Inflammatory macrophage treated with lipopolysaccharide for 4 hours (primary cell): ENCODE measurements around the gene MAD1L1.

Source experiments
- DNase-seq: peaks from one replicate; pipeline ENCODE4 v3.0.0-alpha.2; 2020

The MAD1L1 gene

GRCh38 chr7:2099048-2099957 lies 133.4 kb downstream of the MAD1L1 start:
- no peak for DNase-seq

GRCh38 chr7:2098496-2098895 lies 134.2 kb downstream of the MAD1L1 start:
- no peak for DNase-seq

GRCh38 chr7:2098056-2098455 lies 134.7 kb downstream of the MAD1L1 start:
- no peak for DNase-seq

- no peak for DNase-seq
Observed at GRCh38 chr7:2097492-2097891, 135.3 kb downstream of the MAD1L1 start.

- DNase-seq, result peak; percentile 18
Observed at GRCh38 chr7:2096692-2097387, 135.9 kb downstream of the MAD1L1 start.

GRCh38 chr7:2095436-2095835 lies 137.3 kb downstream of the MAD1L1 start:
- no peak for DNase-seq

GRCh38 chr7:2094454-2095045 lies 138.2 kb downstream of the MAD1L1 start:
- peak; percentile 50 for DNase-seq

- no peak for DNase-seq
Observed at GRCh38 chr7:2093843-2094220, 138.9 kb downstream of the MAD1L1 start.

GRCh38 chr7:2093215-2093842 lies 139.4 kb downstream of the MAD1L1 start:
- DNase-seq, result no peak

GRCh38 chr7:2092279-2092678 lies 140.5 kb downstream of the MAD1L1 start:
- no peak for DNase-seq

GRCh38 chr7:2090526-2091520 lies 141.9 kb downstream of the MAD1L1 start:
- no peak for DNase-seq

- DNase-seq, result no peak
Observed at GRCh38 chr7:2088801-2089200, 143.9 kb downstream of the MAD1L1 start.

- peak; percentile 62 for DNase-seq
Observed at GRCh38 chr7:2087744-2088143, 145.0 kb downstream of the MAD1L1 start.

GRCh38 chr7:2086229-2086628 lies 146.5 kb downstream of the MAD1L1 start:
- no peak for DNase-seq

GRCh38 chr7:2085804-2086203 lies 146.9 kb downstream of the MAD1L1 start:
- DNase-seq, result no peak

- no peak for DNase-seq
Observed at GRCh38 chr7:2084781-2085505, 147.8 kb downstream of the MAD1L1 start.

- DNase-seq, result no peak
Observed at GRCh38 chr7:2084331-2084730, 148.4 kb downstream of the MAD1L1 start.

- no peak for DNase-seq
Observed at GRCh38 chr7:2083362-2083761, 149.4 kb downstream of the MAD1L1 start.

- no peak for DNase-seq
Observed at GRCh38 chr7:2082139-2082998, 150.4 kb downstream of the MAD1L1 start.

GRCh38 chr7:2081526-2082135 lies 151.1 kb downstream of the MAD1L1 start:
- DNase-seq, result no peak
